ENCODE data around the gene GMNN.

GMNN gene

GRCh38 chr6:24807584-24807983 is 32.8 kb downstream of the GMNN start:
- no peak for DNase-seq (ENCODE audit: low read depth in 2 of 2)

GRCh38 chr6:24809728-24810127 is 35.0 kb downstream of the GMNN start:
- no peak for DNase-seq (ENCODE audit: low read depth in 2 of 2)

GRCh38 chr6:24818346-24818745 is 43.6 kb downstream of the GMNN start:
- DNase-seq (ENCODE audit: low read depth in 2 of 2): no peak

DNA sequence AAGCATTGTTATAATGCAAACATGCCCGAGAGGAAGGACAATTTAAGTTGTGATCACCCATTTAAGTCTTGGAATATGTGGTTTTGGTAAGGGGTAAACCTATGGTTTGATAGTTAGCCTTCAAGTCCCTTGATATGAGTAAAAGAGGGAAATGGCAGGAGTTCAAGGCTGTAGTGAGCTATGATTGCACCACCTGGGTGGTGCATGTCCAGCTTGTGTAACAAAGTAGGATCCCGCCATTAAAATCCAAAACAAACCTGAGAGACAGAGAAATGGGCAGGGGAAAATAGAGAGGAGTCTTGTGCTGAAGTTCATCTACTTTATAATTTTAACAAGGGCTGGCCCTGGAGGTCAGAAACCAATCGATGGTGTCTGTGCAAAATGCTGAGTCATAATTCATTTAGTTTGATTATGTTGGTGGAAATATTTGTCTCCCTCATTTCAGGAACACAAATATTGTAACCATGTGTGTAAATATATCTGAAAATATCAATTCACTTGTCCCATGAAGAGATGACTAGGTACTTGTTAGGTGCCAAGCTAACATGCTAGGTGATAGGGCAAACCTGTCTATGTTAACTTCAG is 47.2 kb downstream of the GMNN start:
- no peak for DNase-seq (ENCODE audit: low read depth in 2 of 2)

- no peak for DNase-seq (ENCODE audit: low read depth in 2 of 2)
These were observed 48.0 kb downstream of the GMNN start for GRCh38 chr6:24822696-24823095.

GRCh38 chr6:24823185-24823584 is 48.4 kb downstream of the GMNN start:
- DNase-seq (ENCODE audit: low read depth in 2 of 2): no peak

DNA sequence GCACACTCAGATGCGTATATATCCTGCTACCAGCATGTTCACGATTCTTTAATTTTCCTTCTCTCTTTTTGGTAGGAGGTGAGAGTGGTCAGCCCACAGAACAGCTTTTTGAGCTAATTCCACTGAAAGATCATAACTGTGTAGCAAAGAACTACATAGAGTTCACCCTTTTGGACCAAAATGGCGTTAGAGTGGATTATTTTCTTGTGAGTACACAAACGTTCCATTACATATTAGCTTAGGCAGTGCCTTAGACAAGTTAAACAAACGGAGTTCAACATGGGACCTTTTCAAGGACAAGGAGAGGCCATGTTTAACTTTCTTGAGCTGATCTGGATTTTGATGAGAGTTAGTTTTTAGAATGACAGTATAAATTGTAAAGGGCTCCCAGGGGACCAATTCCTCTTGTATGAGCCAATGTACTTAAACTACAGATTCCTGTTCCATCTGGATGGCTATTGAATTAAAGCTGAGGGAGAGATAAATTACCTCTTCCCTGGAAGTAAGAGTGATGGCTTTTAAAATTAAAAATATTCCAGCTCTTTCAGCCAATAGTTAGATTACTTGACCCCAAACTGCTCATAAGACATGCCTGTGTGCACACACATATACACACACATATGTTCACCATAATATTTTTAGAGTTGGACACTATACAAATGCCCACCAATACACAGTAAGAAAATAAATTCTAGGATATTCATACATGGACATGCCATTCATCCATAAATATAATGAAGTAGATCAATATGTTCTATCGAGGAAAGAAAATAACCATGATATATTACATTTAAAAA is 49.6 kb downstream of the GMNN start:
- DNase-seq (ENCODE audit: low read depth in 2 of 2): no peak

GRCh38 chr6:24825130-24825630 is 50.4 kb downstream of the GMNN start:
- no peak for DNase-seq (ENCODE audit: low read depth in 2 of 2)

DNA sequence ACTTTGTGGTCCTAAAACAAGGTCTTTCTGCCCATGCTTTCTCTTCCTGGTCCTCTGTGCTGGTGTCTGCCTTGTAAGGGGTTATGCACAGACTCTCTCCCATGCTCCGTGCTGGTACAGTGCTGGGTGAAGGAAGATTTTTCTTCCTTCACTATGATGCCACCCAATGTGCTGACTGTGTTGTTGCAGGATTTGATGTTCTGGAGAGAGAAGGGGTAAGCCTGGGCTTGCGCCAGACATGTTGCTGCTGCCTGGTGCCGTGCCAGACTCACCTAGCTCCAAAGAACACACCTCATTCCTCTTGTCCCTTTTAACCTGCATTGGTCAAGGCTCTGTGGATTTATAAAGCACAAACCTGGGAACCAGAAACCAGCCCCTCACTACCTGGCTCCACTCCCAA is 52.4 kb downstream of the GMNN start:
- DNase-seq (ENCODE audit: low read depth in 2 of 2): no peak

- DNase-seq (ENCODE audit: low read depth in 2 of 2): no peak
These were observed 53.2 kb downstream of the GMNN start for GRCh38 chr6:24827970-24828369.

DNA sequence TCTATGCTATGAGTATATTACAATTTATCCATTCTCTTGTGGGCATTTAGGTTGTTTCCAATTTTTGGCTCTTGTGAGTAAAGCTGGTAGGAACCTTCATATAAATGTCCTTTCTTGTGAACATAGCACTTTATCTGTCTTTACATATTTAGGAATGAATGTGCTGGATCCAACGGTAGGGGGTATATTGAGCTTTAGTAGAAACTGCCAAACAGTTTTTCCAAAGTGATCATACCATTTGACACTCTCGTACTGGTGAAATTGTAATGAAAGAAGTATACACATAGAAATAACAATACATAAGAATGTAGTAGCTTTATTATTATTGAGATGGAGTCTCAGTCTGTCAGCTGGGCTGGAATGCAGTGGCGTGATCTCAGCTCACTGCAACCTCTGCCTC is 54.9 kb downstream of the GMNN start:
- no peak for DNase-seq (ENCODE audit: low read depth in 2 of 2)

GRCh38 chr6:24831771-24832716 is 57.3 kb downstream of the GMNN start:
- no peak for DNase-seq (ENCODE audit: low read depth in 2 of 2)

DNA sequence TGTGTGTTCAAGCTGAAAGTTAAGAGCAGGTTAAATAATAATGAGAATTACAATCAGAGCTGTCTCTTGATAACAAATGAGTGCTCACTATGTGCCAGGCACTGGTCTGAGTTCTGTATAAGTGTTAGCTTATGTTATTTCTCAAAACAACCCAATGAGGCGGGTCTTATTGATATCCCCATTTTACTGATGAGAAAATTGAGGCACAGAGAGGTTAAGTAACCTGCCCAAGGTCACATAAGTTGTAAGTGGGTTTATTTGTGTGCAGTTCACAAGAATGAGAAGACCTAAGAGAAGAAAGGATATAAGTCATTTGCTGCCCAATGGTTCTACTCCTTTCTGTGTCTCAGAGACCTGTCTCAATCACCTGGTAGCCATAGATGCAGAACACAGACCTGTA is 58.1 kb downstream of the GMNN start:
- DNase-seq (ENCODE audit: low read depth in 2 of 2): no peak

DNA sequence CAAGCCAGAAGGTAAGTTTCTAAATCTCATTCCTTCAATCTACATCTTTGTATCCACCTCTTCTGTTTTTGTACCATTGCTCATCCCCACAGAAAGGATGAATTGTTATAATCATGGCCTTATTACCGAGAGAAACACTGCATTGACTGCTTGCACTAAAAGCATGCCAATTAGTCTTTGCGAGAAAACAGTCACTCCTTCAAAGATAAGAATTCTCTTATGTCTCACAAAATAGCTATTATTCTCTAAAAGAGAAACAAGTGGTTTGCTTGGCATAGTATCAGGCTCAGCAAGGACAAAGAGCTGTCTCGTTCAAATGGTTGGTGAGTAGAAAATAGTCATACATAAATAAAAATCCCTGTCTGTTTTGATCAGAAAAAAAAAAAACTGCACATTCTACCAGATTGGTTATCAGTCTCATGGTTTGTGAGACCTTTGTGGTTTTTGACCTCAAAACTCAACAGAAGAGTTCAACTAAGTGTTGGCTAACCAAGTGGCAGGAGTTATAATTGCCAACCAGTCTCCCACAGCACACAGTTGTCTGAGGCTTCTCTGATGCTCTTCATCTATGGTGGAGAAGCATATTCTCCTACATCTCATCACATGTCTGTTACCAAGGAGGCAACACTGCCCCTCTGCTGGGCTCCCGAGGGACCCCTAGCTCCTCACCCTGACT is 59.1 kb downstream of the GMNN start:
- DNase-seq (ENCODE audit: low read depth in 2 of 2): no peak
